ENCODE results near the gene WDR77.
A peak's percentile ranks its signal among the peaks of the same experiment; 100 is the strongest.

WDR77 gene

GRCh38 chr1:111448918-111449702 lies at the start of gene WDR77, which contains the start of gene ATP5PB:
TSS of gene WDR77 (minus strand) at chr1:111449256. CDS start at chr1:111449169, 87 bp downstream.
TSS of gene ATP5PB (plus strand) at chr1:111449464. CDS start at chr1:111449542, 78 bp downstream.
- TF ChIP-seq CEBPB (IDR thresholded peaks at IDR 0.05) (no peak), REST (IDR thresholded peaks at IDR 0.05; ENCODE audit: low read depth) (no peak), YY1 (IDR thresholded peaks at IDR 0.05; ENCODE audit: low read depth) (peak; percentile 92), FOXM1 (IDR thresholded peaks at IDR 0.05; ENCODE audit: borderline replicate concordance, low read depth) (peak; percentile 26; the same call in 1 of the 2 replicates), TCF12 (IDR thresholded peaks at IDR 0.05; ENCODE audit: low read depth) (no peak), NFIC (IDR thresholded peaks at IDR 0.05) (no peak), TEAD4 (IDR thresholded peaks at IDR 0.05) (no peak), CREB1 (IDR thresholded peaks at IDR 0.05; ENCODE audit: low read depth) (no peak), MAX (IDR thresholded peaks at IDR 0.05) (peak; percentile 80), EGR1 (IDR thresholded peaks at IDR 0.05) (no peak), TAF1 (IDR thresholded peaks at IDR 0.05; ENCODE audit: low read depth) (peak; percentile 56), EP300 (IDR thresholded peaks at IDR 0.05; ENCODE audit: borderline replicate concordance) (no peak)
- TF ChIP-seq, protein P1, sequence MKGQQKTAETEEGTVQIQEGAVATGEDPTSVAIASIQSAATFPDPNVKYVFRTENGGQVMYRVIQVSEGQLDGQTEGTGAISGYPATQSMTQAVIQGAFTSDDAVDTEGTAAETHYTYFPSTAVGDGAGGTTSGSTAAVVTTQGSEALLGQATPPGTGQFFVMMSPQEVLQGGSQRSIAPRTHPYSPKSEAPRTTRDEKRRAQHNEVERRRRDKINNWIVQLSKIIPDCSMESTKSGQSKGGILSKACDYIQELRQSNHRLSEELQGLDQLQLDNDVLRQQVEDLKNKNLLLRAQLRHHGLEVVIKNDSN (IDR thresholded peaks at IDR 0.05): peak; percentile 90

DNA sequence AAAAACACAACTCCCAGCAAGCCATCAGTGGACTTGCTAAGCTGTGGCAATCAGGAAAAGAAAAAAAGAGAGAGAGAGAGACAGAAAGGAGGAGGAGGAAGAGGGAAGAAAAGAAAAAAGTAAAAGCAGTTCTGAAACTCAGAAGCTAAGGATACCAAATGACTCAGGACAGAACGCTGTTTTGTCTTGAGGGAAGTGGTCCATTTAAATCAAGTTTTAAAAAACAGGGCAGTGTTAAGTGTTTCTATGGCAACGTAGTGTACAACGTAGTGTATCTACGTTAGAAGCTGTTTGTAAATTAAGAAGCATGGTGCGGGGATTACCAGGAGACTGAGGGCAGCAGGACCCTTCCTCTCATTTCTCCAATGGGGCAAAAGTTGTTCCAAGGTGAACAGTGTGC lies 48.5 kb upstream of the WDR77 start:
- TF ChIP-seq TCF12 (IDR thresholded peaks at IDR 0.05; ENCODE audit: low read depth) (no peak), REST (IDR thresholded peaks at IDR 0.05; ENCODE audit: low read depth) (no peak), TAF1 (IDR thresholded peaks at IDR 0.05; ENCODE audit: low read depth) (no peak), MAX (IDR thresholded peaks at IDR 0.05) (no peak), EP300 (IDR thresholded peaks at IDR 0.05; ENCODE audit: borderline replicate concordance) (no peak), RAD21 (IDR thresholded peaks at IDR 0.05; ENCODE audit: low read depth) (no peak), YY1 (IDR thresholded peaks at IDR 0.05; ENCODE audit: low read depth) (no peak), FOXM1 (IDR thresholded peaks at IDR 0.05; ENCODE audit: borderline replicate concordance, low read depth) (no peak), EGR1 (IDR thresholded peaks at IDR 0.05) (no peak), CEBPB (IDR thresholded peaks at IDR 0.05) (no peak)
- TF ChIP-seq, protein P1 (IDR thresholded peaks at IDR 0.05): no peak

DNA sequence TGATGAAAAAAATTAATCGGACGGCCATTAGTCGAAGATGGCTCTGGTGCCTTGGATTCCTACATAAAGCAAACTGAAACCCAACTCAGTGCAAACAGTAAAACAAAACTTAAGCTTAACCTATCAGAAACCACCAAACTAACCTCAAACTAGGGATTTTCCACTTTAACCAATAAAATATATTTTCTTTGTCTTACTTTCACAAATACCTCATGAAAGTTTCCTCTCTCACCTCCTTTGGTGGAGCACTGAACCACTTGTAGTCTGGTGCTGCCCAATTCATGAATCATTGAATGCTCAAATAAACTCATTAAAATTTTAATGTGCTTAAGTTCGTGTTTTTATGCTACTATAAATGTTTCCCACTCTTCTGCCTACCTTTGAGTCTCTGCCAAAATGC lies 47.3 kb upstream of the WDR77 start:
- no peak for TF ChIP-seq TEAD4 (IDR thresholded peaks at IDR 0.05)
- TF ChIP-seq ZBTB7A (IDR thresholded peaks at IDR 0.05; ENCODE audit: low read depth): no peak
- no peak for TF ChIP-seq TAF1 (IDR thresholded peaks at IDR 0.05; ENCODE audit: low read depth)
- no peak for TF ChIP-seq YY1 (IDR thresholded peaks at IDR 0.05; ENCODE audit: low read depth)
- no peak for TF ChIP-seq REST (IDR thresholded peaks at IDR 0.05; ENCODE audit: low read depth)
- TF ChIP-seq TCF12 (IDR thresholded peaks at IDR 0.05; ENCODE audit: low read depth): no peak
- TF ChIP-seq MAX (IDR thresholded peaks at IDR 0.05): no peak
- no peak for TF ChIP-seq FOXM1 (IDR thresholded peaks at IDR 0.05; ENCODE audit: borderline replicate concordance, low read depth)
- no peak for TF ChIP-seq NFIC (IDR thresholded peaks at IDR 0.05)
- TF ChIP-seq CEBPB (IDR thresholded peaks at IDR 0.05): no peak
- TF ChIP-seq EP300 (IDR thresholded peaks at IDR 0.05; ENCODE audit: borderline replicate concordance): no peak

DNA sequence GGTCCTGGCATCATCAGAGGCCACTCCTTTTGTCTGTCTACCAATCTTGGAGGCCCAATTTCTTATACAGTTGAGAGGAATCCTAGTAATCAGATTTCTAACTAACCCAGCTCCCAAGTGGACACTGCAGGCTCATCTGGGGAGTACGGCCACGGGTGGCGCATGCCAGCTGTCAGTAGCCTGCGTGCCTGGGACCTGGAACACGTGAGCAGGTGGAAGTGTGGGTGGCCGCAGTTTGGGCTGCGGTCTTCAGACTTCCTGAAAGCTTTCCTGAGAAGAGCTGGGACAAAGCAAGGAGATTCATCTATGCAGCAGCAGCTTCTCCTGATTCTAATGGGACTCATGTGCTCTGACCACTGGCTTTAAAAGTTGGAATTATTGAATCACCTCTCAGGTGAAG lies 42.0 kb upstream of the WDR77 start:
- TF ChIP-seq MAX (IDR thresholded peaks at IDR 0.05) (no peak), TCF12 (IDR thresholded peaks at IDR 0.05; ENCODE audit: low read depth) (no peak), TEAD4 (IDR thresholded peaks at IDR 0.05) (no peak), CEBPB (IDR thresholded peaks at IDR 0.05) (no peak)
